HG03520 (cell line): Measurements from ENCODE around the gene TST.

Experiments used
- ATAC-seq: cut with Tn5 transposase; IDR thresholded peaks from one replicate; pipeline ENCODE4 v1.9.1; 2021; ENCODE audit warnings: mild to moderate bottlenecking, moderate library complexity; ENCODE audit not compliant: unreplicated experiment

TST gene

GRCh38 chr22:37054056-37054395 is 34.8 kb upstream of the TST start:
- no peak for ATAC-seq

- no peak for ATAC-seq
Observed at GRCh38 chr22:37053310-37054055, 34.2 kb upstream of the TST start.

GRCh38 chr22:37052386-37053309 is 33.4 kb upstream of the TST start:
- ATAC-seq = no peak

GRCh38 chr22:37051391-37052385 is 32.4 kb upstream of the TST start, which contains the start of gene KCTD17:
Gene KCTD17, plus strand, starts transcription at chr22:37051742. Its CDS starts 19 bp downstream, at chr22:37051761.
- no peak for ATAC-seq

- ATAC-seq = no peak
Observed at GRCh38 chr22:37050913-37051312, 31.7 kb upstream of the TST start.

GRCh38 chr22:37049224-37049623 is 30.0 kb upstream of the TST start:
- no peak for ATAC-seq

GRCh38 chr22:37048133-37048532 is 28.9 kb upstream of the TST start:
- ATAC-seq = no peak

- no peak for ATAC-seq
Observed at GRCh38 chr22:37047006-37047405, 27.8 kb upstream of the TST start.

- no peak for ATAC-seq
Observed at GRCh38 chr22:37046589-37046988, 27.3 kb upstream of the TST start.

- ATAC-seq = no peak
Observed at GRCh38 chr22:37045958-37046357, 26.7 kb upstream of the TST start.

GRCh38 chr22:37044634-37045625 is 25.7 kb upstream of the TST start:
- no peak for ATAC-seq

- ATAC-seq = no peak
Observed at GRCh38 chr22:37043828-37044538, 24.7 kb upstream of the TST start.

- no peak for ATAC-seq
Observed at GRCh38 chr22:37043209-37043827, 24.1 kb upstream of the TST start.

- no peak for ATAC-seq
Observed at GRCh38 chr22:37039466-37039865, 20.2 kb upstream of the TST start.

GRCh38 chr22:37037669-37038068 is 18.4 kb upstream of the TST start:
- ATAC-seq = no peak

GRCh38 chr22:37036655-37037377 is 17.6 kb upstream of the TST start:
- ATAC-seq = no peak

GRCh38 chr22:37033605-37034430 is 14.6 kb upstream of the TST start:
- no peak for ATAC-seq
